Testis (tissue), 2 donors: Measurements from ENCODE around the gene DMWD.

Experiments used
- POLR2A ChIP-seq: fragments of 450-650 bp; IDR thresholded peaks from one replicate; pipeline ENCODE4 v1.6.1; 2017; ENCODE audit warnings: antibody characterized with exemption, mild to moderate bottlenecking, moderate library complexity
- TF ChIP-seq, protein P1 (sequence below), 3 experiments: fragments of 450-650 bp in 2 of 3; fragments of 200-600 bp in 1 of 3; sonication (generic) in 1 of 3; IDR thresholded peaks; one replicate each; pipeline ENCODE4 v1.5.1; 2016 to 2019; ENCODE audit warnings: antibody characterized with exemption in 3 of 3, mild to moderate bottlenecking in 2 of 3, moderate library complexity in 1 of 3

DNA sequence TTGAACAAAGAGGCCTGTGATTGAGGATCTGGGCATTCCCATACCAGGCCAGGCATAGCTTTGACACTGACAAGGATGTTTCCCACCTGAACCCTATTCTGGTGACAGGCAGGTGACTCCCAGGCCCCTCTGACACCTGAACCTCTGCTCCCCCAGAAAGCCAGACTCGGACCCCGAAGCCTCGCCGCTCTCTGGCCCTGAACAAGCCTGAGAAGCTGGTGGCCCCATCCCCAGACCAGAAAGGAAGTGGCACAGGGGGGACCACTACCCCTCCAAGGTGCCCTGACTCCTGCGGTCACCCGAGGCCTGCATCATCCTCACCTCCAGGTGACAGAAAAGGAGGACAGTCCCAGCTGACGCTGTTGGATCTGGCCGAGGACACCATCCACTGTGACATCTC lies 38.3 kb downstream of the DMWD start:
- TF ChIP-seq, protein P1, sequence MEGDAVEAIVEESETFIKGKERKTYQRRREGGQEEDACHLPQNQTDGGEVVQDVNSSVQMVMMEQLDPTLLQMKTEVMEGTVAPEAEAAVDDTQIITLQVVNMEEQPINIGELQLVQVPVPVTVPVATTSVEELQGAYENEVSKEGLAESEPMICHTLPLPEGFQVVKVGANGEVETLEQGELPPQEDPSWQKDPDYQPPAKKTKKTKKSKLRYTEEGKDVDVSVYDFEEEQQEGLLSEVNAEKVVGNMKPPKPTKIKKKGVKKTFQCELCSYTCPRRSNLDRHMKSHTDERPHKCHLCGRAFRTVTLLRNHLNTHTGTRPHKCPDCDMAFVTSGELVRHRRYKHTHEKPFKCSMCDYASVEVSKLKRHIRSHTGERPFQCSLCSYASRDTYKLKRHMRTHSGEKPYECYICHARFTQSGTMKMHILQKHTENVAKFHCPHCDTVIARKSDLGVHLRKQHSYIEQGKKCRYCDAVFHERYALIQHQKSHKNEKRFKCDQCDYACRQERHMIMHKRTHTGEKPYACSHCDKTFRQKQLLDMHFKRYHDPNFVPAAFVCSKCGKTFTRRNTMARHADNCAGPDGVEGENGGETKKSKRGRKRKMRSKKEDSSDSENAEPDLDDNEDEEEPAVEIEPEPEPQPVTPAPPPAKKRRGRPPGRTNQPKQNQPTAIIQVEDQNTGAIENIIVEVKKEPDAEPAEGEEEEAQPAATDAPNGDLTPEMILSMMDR (IDR thresholded peaks at IDR 0.05): no peak
- TF ChIP-seq POLR2A: no peak
